HG02884 (cell line): ENCODE measurements around the gene TRPM4.
"Not testable (repeated sequence)": the region's sequence is repeated elsewhere in the genome, so short reads cannot be mapped to it uniquely, and the experiment has no call there.

Experiments
- ATAC-seq: cut with Tn5 transposase; IDR thresholded peaks from one replicate; pipeline ENCODE4 v1.9.1; 2021; ENCODE audit warnings: mild to moderate bottlenecking, moderate library complexity; ENCODE audit not compliant: unreplicated experiment

TRPM4 gene

DNA sequence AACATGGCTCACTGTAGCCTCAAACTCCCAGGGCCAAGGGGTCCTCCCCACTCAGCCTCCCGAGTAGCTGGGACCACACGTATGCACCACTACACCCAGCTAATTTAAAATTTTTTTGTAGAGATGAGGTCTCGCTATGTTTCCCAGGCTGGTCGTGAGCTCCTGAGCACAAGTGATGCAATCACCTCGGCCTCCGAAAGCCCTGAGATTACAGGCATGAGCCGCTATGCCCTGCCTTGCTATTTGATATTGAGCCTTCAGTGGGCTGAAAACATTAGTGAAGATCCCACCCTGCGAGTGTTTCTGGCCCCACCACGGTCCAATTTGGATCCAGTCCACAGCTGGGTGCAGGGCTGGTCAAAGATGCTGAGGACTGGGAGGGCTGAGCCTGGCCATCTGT is 65.9 kb downstream of the TRPM4 start:
- no peak for ATAC-seq

DNA sequence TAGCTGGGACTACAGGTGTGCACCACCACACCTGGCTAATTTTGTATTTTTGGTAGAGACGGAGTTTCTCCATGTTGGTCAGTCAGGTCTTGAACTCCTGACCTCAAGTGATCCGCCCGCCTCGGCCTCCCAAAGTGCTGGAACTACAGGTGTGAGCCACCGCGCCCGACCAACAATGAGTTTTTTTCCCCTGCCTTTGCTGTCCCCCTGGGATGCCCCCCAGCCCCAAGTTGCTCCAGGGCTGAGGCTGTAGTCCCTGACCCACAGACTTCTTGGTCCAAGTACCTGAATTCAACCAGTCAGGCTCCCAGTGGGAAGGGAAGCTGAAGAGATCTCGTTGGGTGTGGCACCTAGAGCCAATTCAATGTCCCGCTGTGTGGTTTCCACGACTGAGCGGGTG is 66.8 kb downstream of the TRPM4 start:
- not testable (repeated sequence) for ATAC-seq

DNA sequence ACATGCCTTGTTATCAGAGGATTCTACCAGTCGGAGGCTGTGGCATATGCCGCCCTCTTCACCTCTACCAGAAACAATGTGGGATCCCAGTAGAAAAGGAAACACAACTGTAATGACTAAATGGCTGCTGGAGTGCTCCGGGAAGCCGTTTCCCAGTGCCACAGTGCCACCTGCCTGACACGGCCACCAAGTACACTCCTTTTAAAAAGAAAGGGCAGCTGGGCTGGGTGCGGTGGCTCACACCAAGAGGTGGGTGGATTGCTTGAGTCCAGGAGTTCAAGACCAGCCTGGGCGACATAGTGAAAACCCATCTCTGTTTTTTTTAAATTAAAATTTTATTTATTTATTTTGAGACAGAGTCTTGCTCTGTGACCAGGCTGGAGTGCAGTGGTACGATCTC is 67.3 kb downstream of the TRPM4 start:
- no peak for ATAC-seq

DNA sequence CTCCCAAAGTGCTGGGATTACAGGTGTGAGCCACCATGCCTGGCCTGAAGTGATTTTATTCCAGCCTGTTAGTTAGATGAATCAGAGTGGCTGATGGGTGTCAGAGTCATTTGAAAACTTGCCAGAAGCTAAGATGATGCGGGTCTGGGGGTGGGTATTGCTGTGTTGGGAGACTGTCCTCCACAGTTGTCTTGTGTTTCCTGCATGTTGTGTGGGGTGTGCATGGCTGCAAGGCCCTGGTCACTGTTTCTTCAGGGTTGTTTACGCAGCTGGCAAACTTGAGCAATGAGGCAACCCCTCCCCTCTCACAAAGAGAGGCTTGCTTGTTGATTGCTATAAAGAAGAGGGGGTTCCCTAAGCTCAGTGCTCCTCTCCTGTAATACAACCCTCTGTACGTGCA is 71.8 kb downstream of the TRPM4 start:
- ATAC-seq = no peak

DNA sequence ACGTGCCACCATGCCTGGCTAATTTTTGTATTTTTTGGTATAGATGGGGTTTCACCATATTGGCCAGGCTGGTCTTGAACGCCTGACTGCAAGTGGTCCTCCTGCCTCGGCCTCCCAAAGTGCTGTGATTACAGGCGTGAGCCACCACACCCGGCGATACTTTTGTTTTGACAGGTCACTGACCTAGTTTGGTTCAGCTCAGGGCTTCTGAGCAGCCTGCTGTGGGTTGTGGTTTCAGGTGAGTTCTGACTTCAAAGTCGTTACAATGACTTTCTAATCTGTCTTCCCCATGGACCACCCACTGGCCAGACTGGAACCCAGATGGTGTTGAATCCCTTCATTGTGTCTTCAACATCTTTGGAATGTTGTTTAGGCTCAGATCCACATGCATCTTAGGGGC is 73.8 kb downstream of the TRPM4 start:
- ATAC-seq = no peak

DNA sequence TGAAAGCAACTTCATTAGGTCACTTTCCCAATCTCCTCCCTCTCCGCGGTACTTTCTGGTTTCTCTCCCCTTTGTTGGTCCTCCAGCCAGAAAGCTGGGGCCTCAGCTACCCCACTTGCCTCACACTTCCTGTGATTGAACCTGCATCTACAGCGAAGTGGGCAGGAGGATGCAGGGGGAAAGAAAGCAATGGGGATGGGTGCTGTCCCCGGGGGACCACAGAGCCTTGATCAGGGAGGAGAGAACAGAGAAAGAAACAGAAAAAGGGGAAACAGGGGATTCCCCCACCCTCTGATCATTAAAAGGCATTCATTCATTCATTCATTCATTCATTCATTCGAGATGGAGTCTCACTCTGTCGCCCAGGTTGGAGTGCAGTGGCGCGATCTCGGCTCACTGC is 74.2 kb downstream of the TRPM4 start:
- no peak for ATAC-seq

DNA sequence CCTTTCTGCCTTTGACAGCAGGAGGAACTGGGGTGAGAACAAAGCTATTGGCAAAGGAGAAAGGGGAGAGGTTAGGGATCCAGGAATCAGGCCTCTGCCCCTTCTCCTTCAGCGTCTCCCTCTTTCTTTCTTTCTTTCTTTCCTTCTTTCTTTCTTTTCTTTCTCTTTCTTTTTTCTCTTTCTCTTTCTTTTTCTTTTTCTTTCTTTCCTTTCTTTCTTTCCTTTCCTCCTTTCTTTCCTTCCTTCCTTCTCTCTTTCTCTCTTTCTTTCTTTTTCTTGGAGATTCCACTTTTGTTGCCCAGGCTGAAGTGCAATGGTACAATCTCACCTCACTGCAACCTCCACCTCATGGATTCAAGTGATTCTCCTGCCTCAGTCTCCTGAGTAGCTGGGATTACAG is 75.6 kb downstream of the TRPM4 start:
- no peak for ATAC-seq

DNA sequence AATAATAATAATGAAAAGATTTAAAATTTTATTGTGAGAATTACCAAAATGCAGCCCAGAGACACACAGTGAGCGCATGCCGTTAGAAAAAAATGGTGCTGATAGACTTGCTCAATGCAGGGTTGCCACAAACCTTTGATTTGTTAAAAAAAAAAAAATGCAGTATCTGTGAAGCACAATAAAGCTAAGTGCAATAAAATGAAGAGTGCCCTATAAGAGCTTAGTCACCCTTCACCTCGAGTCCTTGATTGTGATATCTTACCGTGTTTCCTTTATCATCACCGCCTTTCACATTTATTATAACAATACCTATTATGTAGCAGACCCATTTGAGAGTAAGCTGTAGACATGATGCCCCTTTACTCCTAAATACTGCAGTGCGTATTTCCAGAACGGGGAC is 84.2 kb downstream of the TRPM4 start:
- ATAC-seq = no peak

DNA sequence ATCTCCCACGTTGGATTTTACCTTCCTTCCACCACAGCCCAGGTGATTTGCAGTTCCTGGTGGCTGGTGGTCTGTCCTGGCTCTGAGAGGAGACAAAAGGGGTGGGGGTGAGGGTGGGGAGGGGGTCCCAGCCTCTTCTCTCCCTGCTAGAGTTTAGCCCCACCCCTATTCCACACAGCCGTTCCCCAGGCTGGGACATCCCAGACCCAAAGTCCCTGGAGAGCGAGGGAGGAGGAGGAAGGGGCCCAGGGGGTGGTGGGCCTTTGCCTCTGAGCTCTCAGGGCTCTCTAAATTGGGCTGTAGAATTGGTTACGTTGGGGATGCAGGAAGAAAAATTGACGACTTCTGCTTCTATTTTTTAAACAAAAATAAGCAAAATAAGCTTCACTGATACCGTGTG is 85.5 kb downstream of the TRPM4 start:
- no peak for ATAC-seq

DNA sequence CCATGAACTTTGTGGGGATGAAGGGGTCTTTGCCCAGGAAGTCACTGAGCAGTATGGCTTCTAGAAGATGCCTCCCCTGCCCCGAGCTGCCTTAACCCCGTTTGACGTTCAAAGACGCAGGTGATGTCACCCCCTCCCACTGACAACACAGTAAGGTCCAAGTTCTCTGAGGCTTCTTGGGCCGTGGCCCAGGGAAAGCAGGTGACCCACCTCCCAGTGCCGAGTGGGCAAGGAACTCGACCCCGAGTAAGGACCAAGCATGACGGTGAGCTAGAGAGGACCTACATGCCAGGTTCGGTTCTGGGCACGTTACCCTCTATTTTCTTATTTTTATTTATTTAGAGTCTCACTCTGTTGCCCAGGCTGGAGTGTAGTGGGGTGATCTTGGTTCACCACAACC is 86.1 kb downstream of the TRPM4 start:
- ATAC-seq = no peak

DNA sequence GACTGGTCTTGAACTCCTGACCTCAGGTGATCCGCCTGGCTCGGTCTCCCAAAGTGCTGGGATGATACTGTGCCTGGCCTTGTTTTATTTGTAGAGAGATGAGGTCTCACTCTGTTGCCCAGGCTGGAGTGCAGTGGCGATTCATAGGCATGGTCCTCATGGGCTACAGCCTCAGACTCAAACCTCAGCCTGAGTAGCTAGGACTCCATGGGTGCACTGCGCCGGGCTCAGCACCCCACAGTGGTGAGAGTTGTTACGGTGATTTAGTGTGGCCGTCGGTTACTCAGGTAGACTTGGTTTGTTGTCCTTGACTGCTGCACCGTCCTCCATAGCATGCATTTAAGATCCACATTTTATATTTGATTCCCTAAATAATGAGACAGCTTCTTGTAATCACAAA is 86.7 kb downstream of the TRPM4 start:
- ATAC-seq = no peak

DNA sequence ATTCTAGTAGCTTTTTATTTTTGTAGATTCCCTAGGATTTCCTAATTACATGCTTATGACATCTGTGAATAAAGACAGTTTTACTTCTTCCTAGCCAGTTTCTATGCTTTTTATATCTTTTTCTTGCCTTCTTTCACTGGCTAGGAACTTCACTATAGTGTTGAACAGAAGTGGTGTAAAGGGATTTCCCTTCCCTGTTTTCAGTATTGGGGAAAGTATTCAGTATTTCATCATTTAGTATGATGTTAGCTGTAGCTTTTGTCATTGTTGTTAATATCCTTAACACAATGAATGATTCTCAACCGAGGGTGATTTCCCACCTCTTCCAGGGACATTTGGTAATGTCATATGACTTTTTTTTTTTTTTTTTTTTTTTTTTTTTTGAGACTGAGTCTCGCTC is 90.1 kb downstream of the TRPM4 start:
- ATAC-seq = no peak

DNA sequence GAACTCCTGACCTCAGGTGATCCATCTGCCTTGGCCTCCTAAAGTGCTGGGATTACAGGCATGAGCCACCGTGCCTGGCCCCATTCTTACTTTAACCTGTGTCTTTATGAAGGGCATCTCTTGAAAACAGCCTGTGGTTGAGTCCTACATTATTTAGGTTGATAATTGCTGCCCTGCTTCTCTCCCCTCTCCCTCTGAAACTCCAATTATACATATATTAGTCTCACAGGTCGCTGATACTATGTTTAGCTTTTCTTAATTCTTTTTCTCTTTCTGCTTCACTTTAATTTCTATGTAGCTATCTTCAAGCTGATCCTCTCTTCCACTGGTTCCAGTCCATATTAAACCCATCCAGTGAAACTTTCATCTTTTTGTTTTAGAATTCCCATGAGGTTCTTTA is 92.3 kb downstream of the TRPM4 start:
- no peak for ATAC-seq

DNA sequence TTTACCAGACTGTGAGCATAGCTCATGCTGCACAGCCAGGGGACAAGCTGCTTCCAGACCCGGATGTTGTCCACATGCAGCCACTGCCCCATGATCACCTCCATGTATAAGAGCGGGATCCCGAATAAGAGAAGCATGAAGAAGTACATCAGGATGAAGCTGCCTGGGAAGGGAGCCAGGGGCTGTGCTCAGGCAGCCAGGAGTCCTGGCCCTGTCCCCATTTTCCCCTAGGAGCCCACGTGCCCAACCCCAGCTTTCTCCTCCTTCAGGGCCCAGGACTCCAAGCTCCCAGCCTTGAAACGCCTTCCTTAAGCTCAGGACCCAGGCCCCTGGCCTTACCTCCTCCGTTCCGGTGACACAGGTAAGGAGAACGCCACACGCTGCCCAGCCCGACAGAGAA is 98.1 kb downstream of the TRPM4 start:
- ATAC-seq = no peak

DNA sequence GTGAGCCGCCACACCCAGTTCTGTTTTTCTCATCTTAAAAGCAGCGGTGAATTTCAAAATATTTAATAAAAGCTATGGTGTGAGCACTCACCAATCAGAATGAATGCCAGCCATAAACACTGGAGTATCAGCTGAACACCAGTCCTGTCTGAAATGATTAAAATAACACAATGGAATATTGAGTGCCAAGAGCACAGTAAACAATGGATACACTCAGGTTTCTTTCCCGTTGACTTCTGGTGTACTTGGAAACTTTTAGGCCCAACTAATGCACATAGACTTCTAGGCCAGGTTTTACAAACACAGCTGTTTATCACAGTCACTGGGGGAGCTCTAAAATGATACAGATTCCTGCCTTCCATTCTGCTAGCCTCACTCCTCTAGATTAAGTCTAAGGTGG is 99.1 kb downstream of the TRPM4 start:
- no peak for ATAC-seq
